Measurements from ENCODE around the gene EHD4. TPM values are rescaled to one million over a fixed set of nuclear protein-coding genes. Genes with fewer than 3 reads are reported as not detected.

EHD4 gene
- polyA plus RNA-seq, 1 of the 3 experiments (the other 2 are of a cell fraction) = 17.5 TPM

GRCh38 chr15:41995476-41995855, 23.1 kb upstream of the EHD4 start:
- H3K79me2 ChIP-seq (ENCODE audit: insufficient read depth) = no peaks in the 10 kb centered on the region
- CTCF ChIA-PET = interaction anchor here (0.6 to 11.1 kb wide), 10 partner anchors 10 to 989 kb away, joined by 3 to 172 read pairs (median 3); no protein-coding TSS in a partner anchor
- no peak overlapping the region for H3K4me2 ChIP-seq
- H3K27me3 ChIP-seq (ENCODE audit: insufficient read depth) = no peaks in the 10 kb centered on the region; the same call in 1 of the 2 replicates
- H3K4me1 ChIP-seq (ENCODE audit: control insufficient read depth in 1 of 2, insufficient read depth in 2 of 2, low read depth in 1 of 2, low read length in 1 of 2) = no peaks in the 10 kb centered on the region; a peak in 1 of 4 replicates
- no peak overlapping the region for H3K4me3 ChIP-seq (ENCODE audit: low read depth in 2 of 2, low read length in 1 of 2)
- H4K20me1 ChIP-seq (ENCODE audit: insufficient read depth) = no peaks in the 10 kb centered on the region
- DNase-seq = no peak
- H3K27ac ChIP-seq (ENCODE audit: low read depth in 2 of 2, low read length in 1 of 2) = no peak overlapping the region
- H3K9me2 ChIP-seq = no peaks in the 10 kb centered on the region
- H3K36me3 ChIP-seq (replicated peaks in 1 of 2; ENCODE audit: control insufficient read depth in 1 of 2, insufficient read depth in 2 of 2, low read length in 1 of 2) = no peaks in the 10 kb centered on the region
- no peaks in the 10 kb centered on the region for H3F3A ChIP-seq (replicated peaks; ENCODE audit: insufficient read depth)
- H3K9me3 ChIP-seq = no peaks in the 10 kb centered on the region
- 88% methylated on average over 7 of the region's 7 CpGs for WGBS (ENCODE audit: low lambda C conversion rate)
- POLR2A ChIA-PET = no interaction called here
- H3K9ac ChIP-seq = no peak overlapping the region
- H2AFZ ChIP-seq (ENCODE audit: low read depth) = no peak overlapping the region
- TF ChIP-seq POLR2AphosphoS5 (IDR thresholded peaks at IDR 0.05; ENCODE audit: low read depth, low read length) = no peak
- TF ChIP-seq SIN3A (IDR thresholded peaks at IDR 0.05; ENCODE audit: borderline replicate concordance, low read depth, low read length) = no peak
- no peak for TF ChIP-seq RAD21 (IDR thresholded peaks at IDR 0.05; ENCODE audit: low read length)
- TF ChIP-seq USF1 (IDR thresholded peaks at IDR 0.05; ENCODE audit: borderline replicate concordance, low read depth) = no peak
- TF ChIP-seq TEAD4 (IDR thresholded peaks at IDR 0.05; ENCODE audit: borderline replicate concordance, insufficient read depth) = no peak
- no peak for TF ChIP-seq ELF1 (IDR thresholded peaks at IDR 0.05)
- no peak for TF ChIP-seq MEF2A (IDR thresholded peaks at IDR 0.05; ENCODE audit: borderline replicate concordance, low read depth)
- no peak for TF ChIP-seq RCOR1 (IDR thresholded peaks at IDR 0.05; ENCODE audit: low read length)
- TF ChIP-seq USF2 (IDR thresholded peaks at IDR 0.05; ENCODE audit: borderline replicate concordance, low read depth, low read length) = no peak
- no peak for TF ChIP-seq TAF1 (IDR thresholded peaks at IDR 0.05; ENCODE audit: borderline replicate concordance, low read depth, low read length)
- no peak for TF ChIP-seq MAX (IDR thresholded peaks at IDR 0.05; ENCODE audit: low read depth)
- no peak for TF ChIP-seq REST (IDR thresholded peaks at IDR 0.05; ENCODE audit: low read depth, low read length)
- no peak for TF ChIP-seq FOXJ3 (CRISPR knock-in tag; IDR thresholded peaks at IDR 0.05)

All from SK-N-SH (cell line).